GM12874 (cell line): ENCODE data around the gene ZDHHC9.

ENCODE experiments used
- CTCF ChIP-seq: IDR thresholded peaks from 2 replicates; pipeline ENCODE4 v1.5.1; 2011; ENCODE audit warnings: low read depth, mild to moderate bottlenecking, control low read depth, low read length, moderate library complexity; ENCODE audit not compliant: insufficient read depth

Gene ZDHHC9

GRCh38 chrX:129808158-129808828 is 35.4 kb downstream of the ZDHHC9 start:
- no peak for TF ChIP-seq CTCF

GRCh38 chrX:129804806-129805205 is 38.9 kb downstream of the ZDHHC9 start:
- TF ChIP-seq CTCF: no peak

- no peak for TF ChIP-seq CTCF
Observed at GRCh38 chrX:129802863-129803262, 40.8 kb downstream of the ZDHHC9 start.

GRCh38 chrX:129800186-129800585 is 43.5 kb downstream of the ZDHHC9 start:
- TF ChIP-seq CTCF: no peak

GRCh38 chrX:129798888-129799287 is 44.8 kb downstream of the ZDHHC9 start:
- TF ChIP-seq CTCF: no peak

- no peak for TF ChIP-seq CTCF
Observed at GRCh38 chrX:129798456-129798855, 45.2 kb downstream of the ZDHHC9 start.

- TF ChIP-seq CTCF: no peak
Observed at GRCh38 chrX:129797251-129797906, 46.3 kb downstream of the ZDHHC9 start.
